Measurements from ENCODE around the gene NANOS3. TPM values are rescaled to one million over a fixed set of nuclear protein-coding genes. Genes with fewer than 3 reads are reported as not detected.
A peak's percentile ranks its signal among the peaks of the same experiment; 100 is the strongest.

NANOS3 gene
- total RNA-seq, 2 donors from 2014 or later = 1.5 TPM; not detected in 1

DNA sequence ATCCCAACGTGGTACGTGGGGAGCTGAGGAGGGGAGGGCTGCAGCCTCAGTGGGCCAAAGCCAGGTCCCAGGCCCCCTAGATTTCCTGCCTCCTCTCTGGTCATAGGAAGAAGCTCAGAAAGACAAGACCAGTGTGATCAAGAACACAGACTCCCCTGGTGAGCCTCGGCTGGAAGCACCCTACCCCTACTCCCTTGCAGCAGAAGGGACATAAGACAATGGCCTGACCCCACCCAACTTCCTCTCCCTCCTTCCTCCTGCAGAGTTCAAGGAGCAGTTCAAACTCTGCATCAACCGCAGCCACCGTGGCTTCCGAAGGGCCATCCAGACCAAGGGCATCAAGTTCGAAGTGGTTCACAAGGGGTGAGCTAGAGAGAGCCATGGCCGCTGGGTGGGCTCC is 49.8 kb downstream of the NANOS3 start:
- 88% methylated on average over 7 of the region's 8 CpGs for WGBS
- DNase-seq (ENCODE audit: low spot score) = no peak
- TF ChIP-seq, protein P1, sequence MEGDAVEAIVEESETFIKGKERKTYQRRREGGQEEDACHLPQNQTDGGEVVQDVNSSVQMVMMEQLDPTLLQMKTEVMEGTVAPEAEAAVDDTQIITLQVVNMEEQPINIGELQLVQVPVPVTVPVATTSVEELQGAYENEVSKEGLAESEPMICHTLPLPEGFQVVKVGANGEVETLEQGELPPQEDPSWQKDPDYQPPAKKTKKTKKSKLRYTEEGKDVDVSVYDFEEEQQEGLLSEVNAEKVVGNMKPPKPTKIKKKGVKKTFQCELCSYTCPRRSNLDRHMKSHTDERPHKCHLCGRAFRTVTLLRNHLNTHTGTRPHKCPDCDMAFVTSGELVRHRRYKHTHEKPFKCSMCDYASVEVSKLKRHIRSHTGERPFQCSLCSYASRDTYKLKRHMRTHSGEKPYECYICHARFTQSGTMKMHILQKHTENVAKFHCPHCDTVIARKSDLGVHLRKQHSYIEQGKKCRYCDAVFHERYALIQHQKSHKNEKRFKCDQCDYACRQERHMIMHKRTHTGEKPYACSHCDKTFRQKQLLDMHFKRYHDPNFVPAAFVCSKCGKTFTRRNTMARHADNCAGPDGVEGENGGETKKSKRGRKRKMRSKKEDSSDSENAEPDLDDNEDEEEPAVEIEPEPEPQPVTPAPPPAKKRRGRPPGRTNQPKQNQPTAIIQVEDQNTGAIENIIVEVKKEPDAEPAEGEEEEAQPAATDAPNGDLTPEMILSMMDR (IDR thresholded peaks at IDR 0.05) = no peak
- no peak for TF ChIP-seq POLR2A (IDR thresholded peaks at IDR 0.05)
- no peak for TF ChIP-seq POLR2AphosphoS5 (IDR thresholded peaks at IDR 0.05)
- intact Hi-C loops (cut with DNase I) = no loop called here
- Histone ChIP-seq H3K27ac (no peak overlapping the region), H3K36me3 (peaks cover 4 to 12% of the 10 kb centered on the region in 2 donors), H3K4me1 (replicated peaks) (no peaks in the 10 kb centered on the region), H3K27me3 (replicated peaks; ENCODE audit: insufficient read depth) (no peaks in the 10 kb centered on the region), H3K4me3 (no peak overlapping the region), H3K9me3 (no peaks in the 10 kb centered on the region)

DNA sequence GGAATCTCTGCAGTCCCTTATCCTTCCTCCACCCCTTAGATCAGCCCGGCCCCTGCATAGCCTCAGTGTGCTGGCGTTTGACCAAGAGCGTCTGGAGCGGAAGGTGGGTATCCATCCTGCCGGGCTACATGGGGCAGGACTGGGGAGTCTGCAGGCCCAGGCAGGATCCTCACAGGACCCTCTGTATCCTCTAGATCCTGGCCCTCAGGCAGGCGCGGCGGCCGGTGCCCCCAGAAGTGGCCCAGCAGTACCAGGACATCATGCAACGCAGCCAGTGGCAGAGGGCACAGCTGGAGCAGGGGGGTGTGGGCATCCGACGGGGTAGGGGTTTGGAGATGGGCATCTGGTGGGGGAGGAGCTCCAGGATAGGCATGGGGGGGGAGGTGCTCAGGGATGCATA is 52.4 kb downstream of the NANOS3 start:
- Histone ChIP-seq H3K4me1 (replicated peaks) (no peaks in the 10 kb centered on the region), H3K9me3 (no peaks in the 10 kb centered on the region), H3K27ac (no peak overlapping the region), H3K27me3 (replicated peaks; ENCODE audit: insufficient read depth) (no peaks in the 10 kb centered on the region), H3K4me3 (no peak overlapping the region), H3K36me3 (peaks cover 4 to 8% of the 10 kb centered on the region in 2 donors)
- TF ChIP-seq POLR2A (IDR thresholded peaks at IDR 0.05) = no peak
- TF ChIP-seq POLR2AphosphoS5 (IDR thresholded peaks at IDR 0.05) = no peak
- TF ChIP-seq, protein P1 (IDR thresholded peaks at IDR 0.05) = no peak
- no peak for DNase-seq (ENCODE audit: low spot score)
- intact Hi-C loops (cut with DNase I) = no loop called here
- 71% methylated on average over 11 of the region's 12 CpGs for WGBS

DNA sequence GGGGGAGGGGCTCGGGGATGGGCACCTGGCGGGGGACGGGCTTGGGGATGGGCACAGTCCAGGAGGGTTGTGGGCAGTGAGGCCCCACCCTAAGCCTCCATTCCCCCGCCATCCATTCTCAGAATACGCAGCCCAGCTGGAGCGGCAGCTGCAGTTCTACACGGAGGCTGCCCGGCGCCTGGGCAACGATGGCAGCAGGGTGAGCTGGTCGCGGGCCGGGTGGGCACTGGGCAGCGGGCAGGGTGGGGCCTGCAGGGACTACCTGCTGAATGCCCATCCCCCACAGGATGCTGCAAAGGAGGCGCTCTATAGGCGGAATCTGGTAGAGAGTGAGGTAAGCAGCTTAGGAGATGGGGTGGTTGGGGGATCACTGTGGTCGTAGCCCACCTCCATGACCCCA is 53.0 kb downstream of the NANOS3 start:
- no peak for DNase-seq (ENCODE audit: low spot score)
- Histone ChIP-seq H3K4me1 (replicated peaks) (no peaks in the 10 kb centered on the region), H3K36me3 (peaks cover 4 to 8% of the 10 kb centered on the region in 2 donors), H3K27me3 (replicated peaks; ENCODE audit: insufficient read depth) (no peaks in the 10 kb centered on the region), H3K27ac (no peak overlapping the region), H3K9me3 (no peaks in the 10 kb centered on the region), H3K4me3 (no peak overlapping the region)
- intact Hi-C loops (cut with DNase I) = no loop called here
- TF ChIP-seq, protein P1 (IDR thresholded peaks at IDR 0.05) = no peak
- TF ChIP-seq POLR2AphosphoS5 (IDR thresholded peaks at IDR 0.05) (no peak), POLR2A (IDR thresholded peaks at IDR 0.05) (no peak)
- 83% methylated on average over 17 of the region's 17 CpGs for WGBS

MicroRNAs encoded within 50 kb of the gene (microRNA counts, 767-probe panel; counts per million panel counts)
- 1,784 to 1,933 counts per million in 2 donors for microRNA hsa-miR-181c-5p
- 5,832 to 6,225 counts per million in 2 donors for microRNA hsa-miR-23a-3p
- 2,763 to 3,832 counts per million in 2 donors for microRNA hsa-miR-24-3p
- 1,352 to 1,866 counts per million in 2 donors for microRNA hsa-miR-27a-3p

Small RNA genes within 50 kb of the gene (microRNA-seq; reads per million reads assigned to microRNA genes)
- 288 reads per million, percentile 80 among the genes with 10 or more reads in this experiment for gene MIR181C
- gene MIR181D = 393 reads per million, percentile 83 among the genes with 10 or more reads in this experiment

Small RNA genes within 50 kb of the gene (small RNA-seq; reads per million reads assigned to genes)
- gene MIR181C (219 to 276 reads per million in 2 donors), gene MIR181D (165 to 193 reads per million in 2 donors)

Other genes with a start within 250 kb of the NANOS3 start
- gene MRI1, start 112.6 kb upstream of the NANOS3 start, total RNA-seq = 10 to 100 TPM; 62.7 to 64.5 TPM
- gene C19orf53, start 102.7 kb upstream of the NANOS3 start, total RNA-seq = 100 to 1,000 TPM; 151 to 193 TPM
- 10 to 100 TPM in 1 of 2 donors, 1 to 10 TPM in 1; 9.7 to 14.2 TPM for gene ZSWIM4, start 81.7 kb upstream of the NANOS3 start, total RNA-seq
- gene BRME1, start 29.0 kb downstream of the NANOS3 start, total RNA-seq = 10 to 100 TPM in 1 of 2 donors, 1 to 10 TPM in 1; 2.0 to 12.6 TPM
- 10 to 100 TPM; 40.9 to 64.8 TPM for gene CC2D1A, start 29.1 kb downstream of the NANOS3 start, total RNA-seq
- 1 to 10 TPM in 1 of 2 donors, under 1 TPM in 1; 0.50 to 9.1 TPM for gene PODNL1, start 61.3 kb downstream of the NANOS3 start, total RNA-seq
- 10 to 100 TPM; 18.6 to 47.4 TPM for gene DCAF15, start 75.4 kb downstream of the NANOS3 start, total RNA-seq
- gene RFX1, start 129.2 kb downstream of the NANOS3 start, total RNA-seq = 10 to 100 TPM in 1 of 2 donors, 1 to 10 TPM in 1; 9.2 to 12.7 TPM
- not detected for gene RLN3, start 151.0 kb downstream of the NANOS3 start, total RNA-seq
- 1 to 10 TPM; 4.7 to 8.3 TPM for gene IL27RA, start 154.6 kb downstream of the NANOS3 start, total RNA-seq
- gene PALM3, start 184.9 kb downstream of the NANOS3 start, total RNA-seq = 10 to 100 TPM in 1 of 2 donors, 1 to 10 TPM in 1; 1.8 to 16.1 TPM
- 10 to 100 TPM; 12.4 to 17.2 TPM for gene MISP3, start 195.7 kb downstream of the NANOS3 start, total RNA-seq
- gene C19orf67, start 208.6 kb downstream of the NANOS3 start, total RNA-seq = under 1 TPM in 1 of 2 donors, not detected in 1; 0.97 TPM
- gene SAMD1, start 213.6 kb downstream of the NANOS3 start, total RNA-seq = 10 to 100 TPM; 25.4 to 48.2 TPM
- 100 to 1,000 TPM in 1 of 2 donors, 10 to 100 TPM in 1; 34.8 to 106 TPM for gene PRKACA, start 240.6 kb downstream of the NANOS3 start, total RNA-seq

All from prostate gland (tissue), 2 donors.